Mucosa of descending colon (tissue), 3 donors: ENCODE data around the gene RCAN2. TPM values are rescaled to one million over a fixed set of nuclear protein-coding genes. Genes with fewer than 3 reads are reported as not detected.

ENCODE experiments used
- ATAC-seq: fragments of 200-7000 bp; cut with Tn5 transposase; one replicate; pipeline ENCODE4 v1.9.1; 2020; ENCODE audit warnings: mild to moderate bottlenecking, moderate library complexity
- DNase-seq, 3 donors: peaks; one replicate each; pipeline ENCODE4 v3.0.0-alpha.2; 2020
- H3K36me3 ChIP-seq: fragments of 200-600 bp; one replicate; pipeline ENCODE4 v1.8.0; 2021; ENCODE audit warnings: low read depth, mild to moderate bottlenecking
- H3K4me1 ChIP-seq: fragments of 200-600 bp; one replicate; pipeline ENCODE4 v1.8.0; 2021; ENCODE audit warnings: low read depth, mild to moderate bottlenecking
- H3K4me3 ChIP-seq: fragments of 200-600 bp; one replicate; pipeline ENCODE4 v1.8.0; 2021; ENCODE audit warnings: mild to moderate bottlenecking
- H3K9me3 ChIP-seq: fragments of 200-600 bp; one replicate; pipeline ENCODE4 v1.8.0; 2021; ENCODE audit warnings: mild to moderate bottlenecking
- CTCF ChIP-seq: fragments of 200-600 bp; IDR thresholded peaks from one replicate; pipeline ENCODE4 v1.8.0; 2022; ENCODE audit warnings: antibody characterized with exemption, mild to moderate bottlenecking
- intact Hi-C, 2 donors: fragments of 100-400 bp; cut with DNase I in 1 of 2; cut with micrococcal nuclease in 1 of 2; formaldehyde crosslinking; loops; one replicate each; pipeline versions ENCODE4 v1.11.0 to v1.11.1; 2022; cut with DNase I, micrococcal nuclease
- total RNA-seq, 3 donors: library from RNA; stranded (reverse); fragmentation: NEBNext Ultra II Directional in 2 of 3; extraction: Animal tissue kit (Norgen Biotek cat#: 25700) in 2 of 3; gene quantifications; one replicate each; pipeline versions ENCODE4 v1.2.1 to v1.2.4, GENCODE V29; 2021 to 2023
- donor health status: DM: no; HTN: no; CAD: no; lungs with moderate emphysema.
- donor health status: DM: no; HTN: no; CAD: no.
- donor health status: DM: no; HTN: yes; CAD: no.

The RCAN2 gene
- total RNA-seq, 3 donors from 2014 or later: 5.1 to 6.6 (median 6.1) TPM

- no peak for DNase-seq
- no peaks in the 10 kb centered on the region for H3K9me3 ChIP-seq
- no peak for TF ChIP-seq CTCF
- no peak for ATAC-seq
- no peaks in the 10 kb centered on the region for H3K4me1 ChIP-seq
- intact Hi-C loops: no loop called here
- H3K4me3 ChIP-seq: no peak overlapping the region
- H3K36me3 ChIP-seq: no peaks in the 10 kb centered on the region
These were observed 284.1 kb downstream of the RCAN2 start for GRCh38 chr6:46207174-46207573.

- no peak overlapping the region for H3K4me3 ChIP-seq
- ATAC-seq (no peak), DNase-seq (no peak)
- H3K9me3 ChIP-seq: no peaks in the 10 kb centered on the region
- H3K36me3 ChIP-seq: no peaks in the 10 kb centered on the region
- intact Hi-C loops: no loop called here
- no peak for TF ChIP-seq CTCF
- no peaks in the 10 kb centered on the region for H3K4me1 ChIP-seq
These were observed 286.2 kb downstream of the RCAN2 start for GRCh38 chr6:46204880-46205650.

- TF ChIP-seq CTCF: no peak
- intact Hi-C loops: no loop called here
- no peaks in the 10 kb centered on the region for H3K4me1 ChIP-seq
- no peaks in the 10 kb centered on the region for H3K9me3 ChIP-seq
- H3K36me3 ChIP-seq: no peaks in the 10 kb centered on the region
- ATAC-seq: no peak
- DNase-seq: no peak
- H3K4me3 ChIP-seq: no peak overlapping the region
These were observed 287.7 kb downstream of the RCAN2 start for GRCh38 chr6:46203391-46204177.

GRCh38 chr6:46201702-46202101 is 289.5 kb downstream of the RCAN2 start:
- Histone ChIP-seq H3K4me1 (no peaks in the 10 kb centered on the region), H3K9me3 (no peaks in the 10 kb centered on the region), H3K36me3 (no peaks in the 10 kb centered on the region), H3K4me3 (no peak overlapping the region)
- no peak for ATAC-seq
- intact Hi-C loops: no loop called here
- TF ChIP-seq CTCF: no peak
- DNase-seq: no peak

GRCh38 chr6:46199387-46199786 is 291.9 kb downstream of the RCAN2 start:
- H3K4me1 ChIP-seq: no peaks in the 10 kb centered on the region
- intact Hi-C loops: no loop called here
- TF ChIP-seq CTCF: no peak
- no peak for DNase-seq
- ATAC-seq: no peak
- no peaks in the 10 kb centered on the region for H3K9me3 ChIP-seq
- no peaks in the 10 kb centered on the region for H3K36me3 ChIP-seq
- no peak overlapping the region for H3K4me3 ChIP-seq
